Bronchus fibroblast of lung (primary cell): ENCODE results near the gene NAXE. TPM values are rescaled to one million over a fixed set of nuclear protein-coding genes. Genes with fewer than 3 reads are reported as not detected.

Source experiments
- total RNA-seq: library from RNA; depleted of rRNA; stranded (reverse); fragments of >200 nt; gene quantifications from 2 replicates; pipeline ENCODE4 v1.2.3, GENCODE V29; 2015

NAXE gene
- total RNA-seq = 110 and 113 TPM in 2 replicates

GRCh38 chr1:156591432-156592157, at the start of gene NAXE:
NAXE (plus strand) TSS chr1:156591776; CDS start chr1:156591805, 29 bp downstream.

DNA sequence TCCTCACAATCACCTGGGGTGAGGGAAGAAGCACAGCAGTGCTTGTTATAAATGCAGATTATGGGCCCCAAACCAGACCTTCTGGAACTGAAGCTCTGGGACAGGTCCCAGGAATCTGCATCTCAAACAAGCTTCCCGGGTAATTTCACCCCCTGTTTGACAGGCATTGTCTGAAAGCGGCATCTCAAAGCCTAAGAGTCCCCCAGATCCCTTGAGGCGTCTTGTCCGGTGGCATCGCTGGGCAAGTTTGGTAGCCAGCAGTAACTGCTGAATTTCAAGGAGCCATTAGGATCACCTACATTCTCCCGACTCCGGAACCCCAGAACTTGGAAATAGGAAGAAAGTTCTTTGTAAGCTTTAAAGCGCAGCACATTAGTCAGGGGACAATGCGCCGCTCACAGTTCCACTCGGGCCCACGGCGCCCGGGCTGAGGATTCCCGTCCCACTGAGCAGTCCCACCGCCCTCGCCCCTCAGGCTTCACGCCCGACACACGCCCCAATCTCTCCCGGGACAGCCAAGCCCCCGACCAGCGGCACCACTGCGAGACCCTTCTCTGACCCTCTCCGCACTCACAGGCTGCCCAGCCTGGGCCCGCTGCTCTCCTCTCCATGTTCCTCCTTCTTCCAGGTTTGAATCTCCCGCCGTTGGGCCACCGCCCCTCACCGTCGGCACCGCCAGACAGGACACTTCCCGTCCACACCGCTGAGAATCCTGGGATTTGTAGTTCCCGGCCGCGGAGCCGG, 19.5 kb upstream of the NAXE start, which contains the start of gene IQGAP3:
Gene IQGAP3 (minus strand): TSS at position 647 of the 744 bp plus-strand sequence. CDS start 36 bp downstream, at position 611.

DNA sequence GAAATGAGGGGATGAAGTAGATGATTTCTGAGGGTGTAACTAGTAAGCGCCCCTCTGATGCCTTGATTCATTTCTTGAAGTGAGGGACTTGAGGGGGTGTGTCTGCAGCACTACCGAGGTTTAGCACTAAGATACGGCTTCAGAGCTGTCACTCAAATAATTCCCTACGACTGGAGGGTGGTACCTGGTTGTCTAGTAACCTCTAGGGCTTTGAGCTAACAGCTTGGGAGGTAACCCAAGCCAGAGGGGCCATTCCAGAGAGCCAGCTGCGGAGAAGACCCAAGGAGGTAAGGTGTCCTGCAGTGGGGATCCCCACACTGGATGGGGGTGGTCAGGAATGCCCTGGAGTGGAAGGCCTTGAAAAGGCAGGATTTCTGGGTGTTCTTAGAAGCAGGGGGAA, 12.1 kb upstream of the NAXE start, which contains the start of gene TTC24:
Gene TTC24 (plus strand): TSS at position 252 of the 400 bp plus-strand sequence. CDS start 1,642 bp downstream, outside the sequence.

GRCh38 chr1:156601122-156601830, 9.7 kb downstream of the NAXE start, which contains the start of gene GPATCH4:
GPATCH4 (minus strand) TSS chr1:156601479.

DNA sequence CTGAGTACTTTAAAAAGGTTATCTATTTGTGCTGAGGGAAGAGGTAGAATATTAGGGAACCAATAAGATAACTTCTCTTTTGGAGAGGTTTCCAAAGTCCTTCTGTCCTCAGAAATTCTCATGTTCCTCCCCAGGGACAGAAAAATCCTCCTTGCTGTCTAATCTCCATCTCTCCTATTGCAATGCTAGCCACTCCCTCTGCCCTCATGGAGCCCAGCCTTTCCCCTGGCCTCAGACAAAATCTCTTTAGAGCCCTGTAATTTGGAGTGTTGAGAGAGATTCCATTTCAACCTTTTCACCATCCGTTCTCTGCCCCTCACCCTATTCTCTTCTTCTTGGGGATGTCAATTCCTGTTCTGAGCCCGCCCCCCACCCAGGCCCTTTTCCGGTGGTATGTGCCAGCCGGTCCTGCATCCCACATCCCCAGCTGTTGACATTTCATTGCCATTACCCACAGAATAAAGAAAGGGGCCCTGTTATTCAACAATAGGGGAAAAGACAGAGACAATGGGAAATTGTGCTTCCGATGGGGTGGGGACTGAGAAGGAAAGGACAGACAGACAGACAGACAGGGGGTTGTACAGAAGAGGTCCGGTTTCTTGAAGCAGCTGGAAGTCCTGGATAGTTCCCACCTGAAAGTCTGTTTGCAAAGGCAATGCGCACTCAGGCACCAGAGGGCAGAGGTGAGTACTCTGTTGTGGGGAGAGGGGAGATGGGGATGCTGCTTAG, 27.4 kb downstream of the NAXE start, which contains the start of gene HAPLN2:
Gene HAPLN2 (plus strand): TSS at position 563 of the 729 bp plus-strand sequence. CDS start 4,076 bp downstream, outside the sequence.

GRCh38 chr1:156641761-156642264, 50.2 kb downstream of the NAXE start, which contains the start of gene BCAN:
BCAN (plus strand) TSS chr1:156642117; CDS start chr1:156646055, 3,938 bp downstream.

Other genes starting within 250 kb of the NAXE start
- not detected in 2 replicates for gene RHBG, start 222.6 kb upstream of the NAXE start, total RNA-seq
- 11.4 and 18.0 TPM in 2 replicates for gene MEF2D, start 91.0 kb upstream of the NAXE start, total RNA-seq
- gene IQGAP3, start 19.2 kb upstream of the NAXE start, total RNA-seq = 48.9 and 50.9 TPM in 2 replicates
- not detected in 2 replicates for gene TTC24, start 12.1 kb upstream of the NAXE start, total RNA-seq
- 15.8 and 16.9 TPM in 2 replicates for gene GPATCH4, start 9.7 kb downstream of the NAXE start, total RNA-seq
- not detected in 2 replicates for gene HAPLN2, start 27.6 kb downstream of the NAXE start, total RNA-seq
- gene BCAN, start 50.3 kb downstream of the NAXE start, total RNA-seq = not detected in 2 replicates
- gene NES, start 85.6 kb downstream of the NAXE start, total RNA-seq = 30.5 and 35.0 TPM in 2 replicates
- 32.1 and 50.8 TPM in 2 replicates for gene CRABP2, start 113.8 kb downstream of the NAXE start, total RNA-seq
- gene METTL25B, start 136.7 kb downstream of the NAXE start, total RNA-seq = 11.0 and 11.6 TPM in 2 replicates
- gene ISG20L2, start 137.0 kb downstream of the NAXE start, total RNA-seq = 22.4 and 24.9 TPM in 2 replicates
- gene MRPL24, start 149.3 kb downstream of the NAXE start, total RNA-seq = 96.9 and 106 TPM in 2 replicates
- 193 and 222 TPM in 2 replicates for gene HDGF, start 159.9 kb downstream of the NAXE start, total RNA-seq
- 41.6 and 43.2 TPM in 2 replicates for gene PRCC, start 175.8 kb downstream of the NAXE start, total RNA-seq
- 0.34 and 0.59 TPM in 2 replicates for gene SH2D2A, start 225.1 kb downstream of the NAXE start, total RNA-seq